H9 (cell line): ENCODE results near the gene RFTN2. TPM values are rescaled to one million over a fixed set of nuclear protein-coding genes. Genes with fewer than 3 reads are reported as not detected.

Source experiments
- DNase-seq: peaks from one replicate; pipeline ENCODE4 v3.0.0-alpha.2; 2017
- H2AFZ ChIP-seq: one replicate; pipeline ENCODE4 v1.6.1; 2013; ENCODE audit warnings: mild to moderate bottlenecking, low read length, control low read depth, moderate library complexity
- H2AK5ac ChIP-seq: 2 replicates; pipeline ENCODE4 v1.6.1; 2013; ENCODE audit warnings: low read length, control low read depth, mixed read lengths; ENCODE audit not compliant: insufficient read length
- H2BK120ac ChIP-seq: one replicate; pipeline ENCODE4 v1.6.1; 2013; ENCODE audit warnings: low read depth, mild to moderate bottlenecking, low read length, control low read depth, inconsistent platforms; ENCODE audit not compliant: poor library complexity, severe bottlenecking
- H2BK12ac ChIP-seq: 2 replicates; pipeline ENCODE4 v1.6.1; 2013; ENCODE audit warnings: low read length, control low read depth, mixed read lengths, low read depth; ENCODE audit not compliant: insufficient read length
- H2BK15ac ChIP-seq: 2 replicates; pipeline ENCODE4 v1.6.1; 2013; ENCODE audit warnings: low read depth, low read length, control low read depth
- H2BK20ac ChIP-seq: one replicate; pipeline ENCODE4 v1.6.1; 2013; ENCODE audit warnings: low read depth, mild to moderate bottlenecking, low read length, control low read depth, inconsistent platforms; ENCODE audit not compliant: poor library complexity, severe bottlenecking
- H2BK5ac ChIP-seq: 2 replicates; pipeline ENCODE4 v1.6.1; 2013; ENCODE audit warnings: low read length, control low read depth, mixed read lengths; ENCODE audit not compliant: insufficient read length
- H3K14ac ChIP-seq: 2 replicates; pipeline ENCODE4 v1.6.1; 2013; ENCODE audit warnings: low read length, control low read depth; ENCODE audit not compliant: insufficient read depth
- H3K18ac ChIP-seq: 2 replicates; pipeline ENCODE4 v1.6.1; 2013; ENCODE audit warnings: low read depth, mild to moderate bottlenecking, mixed read lengths, low read length, control low read depth; ENCODE audit not compliant: insufficient read length
- H3K23ac ChIP-seq: 2 replicates; pipeline ENCODE4 v1.6.1; 2013; ENCODE audit warnings: low read length, control low read depth, mixed read lengths, low read depth; ENCODE audit not compliant: insufficient read length
- H3K23me2 ChIP-seq: 2 replicates; pipeline ENCODE4 v1.6.1; 2013; ENCODE audit warnings: low read depth, mild to moderate bottlenecking, mixed read lengths, low read length, control low read depth; ENCODE audit not compliant: insufficient read length, poor library complexity, severe bottlenecking
- H3K27ac ChIP-seq: 2 replicates; pipeline ENCODE4 v1.5.1; 2013; ENCODE audit warnings: low read length, control low read depth, mixed read lengths, low read depth; ENCODE audit not compliant: insufficient read length
- H3K27me3 ChIP-seq: 2 replicates; pipeline ENCODE4 v1.6.1; 2013; ENCODE audit warnings: low read length, control low read depth, inconsistent platforms; ENCODE audit not compliant: insufficient read depth
- H3K4ac ChIP-seq: 2 replicates; pipeline ENCODE4 v1.6.1; 2013; ENCODE audit warnings: low read depth, mild to moderate bottlenecking, control low read depth, inconsistent platforms, low read length, moderate library complexity
- H3K4me1 ChIP-seq: 2 replicates; pipeline ENCODE4 v1.6.1; 2013; ENCODE audit warnings: low read length, control low read depth, inconsistent platforms; ENCODE audit not compliant: insufficient read depth
- H3K4me2 ChIP-seq: 2 replicates; pipeline ENCODE4 v1.6.1; 2013; ENCODE audit warnings: low read length, control low read depth, mixed read lengths; ENCODE audit not compliant: insufficient read length, insufficient read depth
- H3K56ac ChIP-seq: 2 replicates; pipeline ENCODE4 v1.6.1; 2013; ENCODE audit warnings: low read depth, mild to moderate bottlenecking, mixed read lengths, low read length, control low read depth; ENCODE audit not compliant: insufficient read length
- H3K79me1 ChIP-seq: 2 replicates; pipeline ENCODE4 v1.6.1; 2013; ENCODE audit warnings: low read depth, mild to moderate bottlenecking, moderate library complexity, low read length, control low read depth, inconsistent platforms; ENCODE audit not compliant: insufficient read depth, poor library complexity, severe bottlenecking
- H3K79me2 ChIP-seq: 2 replicates; pipeline ENCODE4 v1.6.1; 2013; ENCODE audit warnings: low read length, control low read depth, inconsistent platforms; ENCODE audit not compliant: insufficient read depth
- H3K9ac ChIP-seq: 2 replicates; pipeline ENCODE4 v1.6.1; 2013; ENCODE audit warnings: low read length, control low read depth, mixed read lengths; ENCODE audit not compliant: insufficient read length; ENCODE audit errors: extremely low read depth
- H3K9me3 ChIP-seq: one replicate; pipeline ENCODE4 v1.6.1; 2013; ENCODE audit warnings: low read depth, low read length, inconsistent platforms; ENCODE audit not compliant: control insufficient read depth
- H3T11ph ChIP-seq: one replicate; pipeline ENCODE4 v1.6.1; 2013; ENCODE audit warnings: mild to moderate bottlenecking, low read length, control low read depth, inconsistent platforms
- H4K20me1 ChIP-seq: one replicate; pipeline ENCODE4 v1.6.1; 2013; ENCODE audit not compliant: control insufficient read depth, insufficient read length, insufficient read depth
- H4K5ac ChIP-seq: 2 replicates; pipeline ENCODE4 v1.6.1; 2013; ENCODE audit warnings: low read depth, mild to moderate bottlenecking, mixed read lengths, low read length, control low read depth; ENCODE audit not compliant: insufficient read length
- H4K8ac ChIP-seq: replicated peaks from 2 replicates; pipeline ENCODE4 v1.6.1; 2013; ENCODE audit warnings: low read length, control low read depth, mixed read lengths, low read depth; ENCODE audit not compliant: insufficient read length
- H4K91ac ChIP-seq: 2 replicates; pipeline ENCODE4 v1.6.1; 2013; ENCODE audit warnings: low read depth, mild to moderate bottlenecking, moderate library complexity, mixed read lengths, low read length, control low read depth; ENCODE audit not compliant: insufficient read length
- H3K27ac Mint-ChIP-seq, 3 experiments: 2 replicates in 2 of 3; 3 replicates in 1 of 3; pipeline ENCODE4 v1.8.0; 2020 to 2021; ENCODE audit warnings: mixed read lengths in 3 of 3, mild to moderate bottlenecking in 1 of 3, moderate library complexity in 1 of 3
- H3K27me3 Mint-ChIP-seq: 2 replicates; pipeline ENCODE4 v1.8.0; 2021; ENCODE audit warnings: low read depth, mild to moderate bottlenecking, moderate library complexity, mixed read lengths
- H3K36me3 Mint-ChIP-seq, 3 experiments: 2 replicates in 2 of 3; 3 replicates in 1 of 3; pipeline ENCODE4 v1.8.0; 2020 to 2021; ENCODE audit warnings: low read depth in 3 of 3, mixed read lengths in 3 of 3; ENCODE audit not compliant: insufficient read depth in 1 of 3
- H3K4me1 Mint-ChIP-seq, 2 experiments: 2 replicates each; pipeline ENCODE4 v1.8.0; 2020; ENCODE audit warnings: mixed read lengths in 2 of 2
- H3K4me3 Mint-ChIP-seq, 2 experiments: 2 replicates in 1 of 2; 3 replicates in 1 of 2; pipeline ENCODE4 v1.8.0; 2020 to 2021; ENCODE audit warnings: mild to moderate bottlenecking in 2 of 2, mixed read lengths in 2 of 2, moderate library complexity in 1 of 2
- H3K9me3 Mint-ChIP-seq, 2 experiments: 2 replicates in 1 of 2; 3 replicates in 1 of 2; pipeline ENCODE4 v1.8.0; 2020; ENCODE audit warnings: mild to moderate bottlenecking in 2 of 2, mixed read lengths in 2 of 2, moderate library complexity in 1 of 2
- WGBS: extraction: QIAGEN DNeasy Blood & Tissue Kit; methylation state at CpG from one replicate; pipeline ENCODE4 v1.1.7; 2013; ENCODE audit warnings: missing lambda C conversion rate, low lambda C conversion rate, mixed read lengths; ENCODE audit not compliant: insufficient read length; ENCODE audit errors: extremely low coverage; 5-methylcytosine and 5-hydroxymethylcytosine counted together
- total RNA-seq: library from RNA; stranded (reverse); gene quantifications from 2 replicates; pipeline ENCODE4 v1.2.1, GENCODE V29; 2021
- TF ChIP-seq, protein P1 (sequence below): fragments of 200-600 bp; sonication (generic); conservative IDR thresholded peaks from 3 replicates; pipeline ENCODE4 v1.8.0; 2021; ENCODE audit warnings: antibody characterized with exemption, mild to moderate bottlenecking

The RFTN2 gene
- total RNA-seq, 1 experiment from 2014 or later, result 0.28 TPM

DNA sequence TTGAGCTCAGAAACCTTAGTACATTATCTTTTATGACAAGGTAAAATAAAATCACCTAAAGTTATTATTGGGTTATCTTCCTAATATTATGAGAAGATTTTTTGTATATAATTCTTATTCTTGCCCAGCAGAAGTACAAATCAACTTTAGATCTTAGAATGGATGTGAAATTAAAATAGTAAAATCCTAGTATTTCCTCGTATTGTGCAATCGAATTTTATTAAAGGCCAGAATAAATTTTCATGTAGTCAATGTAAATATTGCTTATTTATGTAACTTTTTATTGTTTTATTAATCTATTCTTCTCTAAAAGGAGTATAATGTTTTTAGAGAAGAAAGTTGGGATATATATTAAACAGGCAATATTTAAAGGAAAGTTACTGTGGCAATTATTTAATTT, 42.5 kb upstream of the RFTN2 start:
- Histone ChIP-seq H3K18ac (no peak overlapping the region), H3K4me2 (no peak overlapping the region), H2AFZ (no peak overlapping the region), H3K79me2 (peaks cover 1% of the 10 kb centered on the region; the same call in 1 of the 2 replicates), H2BK120ac (no peak overlapping the region), H3K9ac (no peak overlapping the region), H2AK5ac (no peak overlapping the region), H4K91ac (no peak overlapping the region), H2BK12ac (no peak overlapping the region), H3K23me2 (no peaks in the 10 kb centered on the region), H3K14ac (no peak overlapping the region), H3K23ac (no peak overlapping the region), H4K5ac (no peak overlapping the region), H3K4me1 (no peaks in the 10 kb centered on the region), H3K56ac (no peak overlapping the region), H3K4ac (no peak overlapping the region), H4K20me1 (peaks cover 3% of the 10 kb centered on the region), H2BK5ac (no peak overlapping the region), H4K8ac (no peak overlapping the region), H2BK20ac (no peak overlapping the region), H3T11ph (no peak overlapping the region), H3K79me1 (no peaks in the 10 kb centered on the region), H2BK15ac (no peak overlapping the region), H3K9me3 (no peaks in the 10 kb centered on the region), H3K27me3 (no peaks in the 10 kb centered on the region), H3K27ac (no peak overlapping the region)
- H3K4me1 Mint-ChIP-seq, result no peaks in the 10 kb centered on the region
- peaks cover 0 to 4% (median 3%) of the 10 kb centered on the region in 3 experiments; a peak in 1 of 7 replicates for H3K36me3 Mint-ChIP-seq
- no CpG with 5 or more reads among the region's 2 CpGs for WGBS
- no peaks in the 10 kb centered on the region for H3K27me3 Mint-ChIP-seq
- no peak overlapping the region for H3K27ac Mint-ChIP-seq
- H3K9me3 Mint-ChIP-seq, result no peaks in the 10 kb centered on the region
- H3K4me3 Mint-ChIP-seq, result no peak overlapping the region
- no peak for DNase-seq
- TF ChIP-seq, protein P1, sequence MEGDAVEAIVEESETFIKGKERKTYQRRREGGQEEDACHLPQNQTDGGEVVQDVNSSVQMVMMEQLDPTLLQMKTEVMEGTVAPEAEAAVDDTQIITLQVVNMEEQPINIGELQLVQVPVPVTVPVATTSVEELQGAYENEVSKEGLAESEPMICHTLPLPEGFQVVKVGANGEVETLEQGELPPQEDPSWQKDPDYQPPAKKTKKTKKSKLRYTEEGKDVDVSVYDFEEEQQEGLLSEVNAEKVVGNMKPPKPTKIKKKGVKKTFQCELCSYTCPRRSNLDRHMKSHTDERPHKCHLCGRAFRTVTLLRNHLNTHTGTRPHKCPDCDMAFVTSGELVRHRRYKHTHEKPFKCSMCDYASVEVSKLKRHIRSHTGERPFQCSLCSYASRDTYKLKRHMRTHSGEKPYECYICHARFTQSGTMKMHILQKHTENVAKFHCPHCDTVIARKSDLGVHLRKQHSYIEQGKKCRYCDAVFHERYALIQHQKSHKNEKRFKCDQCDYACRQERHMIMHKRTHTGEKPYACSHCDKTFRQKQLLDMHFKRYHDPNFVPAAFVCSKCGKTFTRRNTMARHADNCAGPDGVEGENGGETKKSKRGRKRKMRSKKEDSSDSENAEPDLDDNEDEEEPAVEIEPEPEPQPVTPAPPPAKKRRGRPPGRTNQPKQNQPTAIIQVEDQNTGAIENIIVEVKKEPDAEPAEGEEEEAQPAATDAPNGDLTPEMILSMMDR, result no peak
